ENCODE results near the gene NOL4L. TPM values are rescaled to one million over a fixed set of nuclear protein-coding genes. Genes with fewer than 3 reads are reported as not detected.

The NOL4L gene
- total RNA-seq: 10 to 100 TPM; 27.9 to 28.9 TPM

GRCh38 chr20:32585011-32585585 is at the start of gene NOL4L:
TSS of gene NOL4L (minus strand) at chr20:32585333. CDS start at chr20:32584890, 443 bp downstream.

Other genes starting within 250 kb of the NOL4L start
- gene ASXL1, start 227.0 kb downstream of the NOL4L start, total RNA-seq: 100 to 1,000 TPM; 109 to 113 TPM
- under 1 TPM; 0.07 to 0.38 TPM for gene C20orf203, start 88.6 kb upstream of the NOL4L start, total RNA-seq
- gene COMMD7, start 158.1 kb upstream of the NOL4L start, total RNA-seq: 10 to 100 TPM; 58.2 to 58.7 TPM
- 1 to 10 TPM; 3.3 to 3.5 TPM for gene DNMT3B, start 177.1 kb upstream of the NOL4L start, total RNA-seq
- gene MAPRE1, start 234.6 kb upstream of the NOL4L start, total RNA-seq: 100 to 1,000 TPM; 115 to 117 TPM

All from activated naive CD4-positive, alpha-beta T cell treated with anti-CD3 and anti-CD28 coated beads, Interleukin-2, amount 10 ng/mL, durations not matched to agents 5 hours and 36 hours (primary cell).